OCI-LY1 (cell line): ENCODE measurements around the gene BPIFB3.
"Not testable (repeated sequence)": the region's sequence is repeated elsewhere in the genome, so short reads cannot be mapped to it uniquely, and the experiment has no call there.

Experiments
- H2AFZ ChIP-seq: fragments of 200-600 bp; sonication (generic), shearing (Covaris generic); 2 replicates; pipeline ENCODE4 v1.6.0; 2014; ENCODE audit warnings: antibody characterized with exemption, mild to moderate bottlenecking, low read length
- H3F3A ChIP-seq: fragments of 200-600 bp; sonication (generic), shearing (Covaris generic); 2 replicates; pipeline ENCODE4 v1.6.0; 2014; ENCODE audit warnings: mild to moderate bottlenecking, antibody characterized with exemption, low read length, moderate library complexity; ENCODE audit not compliant: insufficient read depth
- H3K27ac ChIP-seq: fragments of 200-600 bp; sonication (generic); 2 replicates; pipeline ENCODE4 v1.5.1; 2014; ENCODE audit warnings: low read length, mixed run types, mild to moderate bottlenecking, low read depth; ENCODE audit not compliant: poor library complexity, severe bottlenecking
- H3K27me3 ChIP-seq: fragments of 200-600 bp; sonication (generic); 2 replicates; pipeline ENCODE4 v1.6.0; 2014; ENCODE audit warnings: antibody characterized with exemption, mild to moderate bottlenecking, low read length, moderate library complexity; ENCODE audit not compliant: insufficient read depth
- H3K36me3 ChIP-seq: fragments of 200-600 bp; sonication (generic); 2 replicates; pipeline ENCODE4 v1.6.1; 2014; ENCODE audit warnings: mild to moderate bottlenecking, antibody characterized with exemption, low read length, moderate library complexity, mixed read lengths; ENCODE audit not compliant: insufficient read depth
- H3K4me1 ChIP-seq: fragments of 200-600 bp; sonication (generic); 2 replicates; pipeline ENCODE4 v1.5.1; 2014; ENCODE audit warnings: mild to moderate bottlenecking, low read length, moderate library complexity; ENCODE audit not compliant: insufficient read depth, severe bottlenecking
- H3K4me2 ChIP-seq: fragments of 200-600 bp; sonication (generic), shearing (Covaris generic); 2 replicates; pipeline ENCODE4 v1.6.1; 2014; ENCODE audit warnings: low read length
- H3K4me3 ChIP-seq: fragments of 200-600 bp; sonication (generic); 2 replicates; pipeline ENCODE4 v1.5.1; 2014; ENCODE audit warnings: low read length, low read depth, mild to moderate bottlenecking, mixed read lengths; ENCODE audit not compliant: poor library complexity, severe bottlenecking
- H3K79me2 ChIP-seq: fragments of 200-600 bp; shearing (Covaris generic); 2 replicates; pipeline ENCODE4 v1.6.1; 2016; ENCODE audit warnings: mixed run types, low read length, mixed read lengths; ENCODE audit not compliant: insufficient read depth
- H3K9ac ChIP-seq: fragments of 200-600 bp; sonication (generic), shearing (Covaris generic); 2 replicates; pipeline ENCODE4 v1.6.1; 2014; ENCODE audit warnings: mild to moderate bottlenecking, low read length, mixed read lengths
- H3K9me2 ChIP-seq: fragments of 200-600 bp; sonication (generic), shearing (Covaris generic); 2 replicates; pipeline ENCODE4 v1.6.1; 2014; ENCODE audit warnings: low read depth, mild to moderate bottlenecking, low read length, mixed read lengths
- H3K9me3 ChIP-seq: fragments of 200-600 bp; shearing (Covaris generic); 2 replicates; pipeline ENCODE4 v1.6.1; 2014; ENCODE audit warnings: low read length, mixed read lengths
- H4K20me1 ChIP-seq: fragments of 200-600 bp; sonication (generic), shearing (Covaris generic); 2 replicates; pipeline ENCODE4 v1.6.0; 2016; ENCODE audit warnings: mild to moderate bottlenecking, low read length; ENCODE audit not compliant: insufficient read depth
- CTCF ChIP-seq: fragments of 200-600 bp; sonication (generic), shearing (Covaris generic); IDR thresholded peaks from 2 replicates; pipeline ENCODE4 v1.5.1; 2017; ENCODE audit warnings: mild to moderate bottlenecking, antibody characterized with exemption, low read length, moderate library complexity, mixed read lengths
- EZH2 ChIP-seq: fragments of 200-600 bp; sonication (generic), shearing (Covaris generic); IDR thresholded peaks from 2 replicates; pipeline ENCODE4 v1.8.0; 2017; ENCODE audit warnings: borderline replicate concordance, mixed run types, mild to moderate bottlenecking, antibody characterized with exemption, low read length, moderate library complexity, mixed read lengths

The BPIFB3 gene

GRCh38 chr20:33113387-33113908, 59.7 kb downstream of the BPIFB3 start:
- Histone ChIP-seq H3K79me2 (no peaks in the 10 kb centered on the region), H3K9ac (no peak overlapping the region), H3F3A (no peaks in the 10 kb centered on the region), H3K9me2 (no peaks in the 10 kb centered on the region), H3K9me3 (no peaks in the 10 kb centered on the region), H3K4me2 (no peak overlapping the region), H3K36me3 (no peaks in the 10 kb centered on the region), H3K4me1 (no peaks in the 10 kb centered on the region), H3K27ac (no peak overlapping the region), H3K27me3 (0 out of 2 replicates have a peak, but pooled peaks cover 5% of the 10 kb centered on the region), H2AFZ (no peak overlapping the region), H4K20me1 (no peaks in the 10 kb centered on the region), H3K4me3 (no peak overlapping the region)
- TF ChIP-seq EZH2 (no peak), CTCF (no peak)

GRCh38 chr20:33115501-33115900, 61.8 kb downstream of the BPIFB3 start:
- H2AFZ ChIP-seq, H3K9ac ChIP-seq, H3K27me3 ChIP-seq, H3K9me2 ChIP-seq, H3K4me3 ChIP-seq, H3K4me1 ChIP-seq, H4K20me1 ChIP-seq, H3K36me3 ChIP-seq, H3K9me3 ChIP-seq, H3K4me2 ChIP-seq, H3K27ac ChIP-seq, H3F3A ChIP-seq, H3K79me2 ChIP-seq: not testable (repeated sequence)

GRCh38 chr20:33119725-33120720, 66.3 kb downstream of the BPIFB3 start:
- H3K9ac ChIP-seq: no peak overlapping the region
- no peaks in the 10 kb centered on the region for H3K36me3 ChIP-seq
- H3K27me3 ChIP-seq: no peaks in the 10 kb centered on the region
- no peak overlapping the region for H2AFZ ChIP-seq
- no peaks in the 10 kb centered on the region for H4K20me1 ChIP-seq
- H3K9me2 ChIP-seq: no peaks in the 10 kb centered on the region
- H3K4me2 ChIP-seq: no peak overlapping the region
- H3K9me3 ChIP-seq: no peaks in the 10 kb centered on the region
- H3K4me1 ChIP-seq: no peaks in the 10 kb centered on the region
- no peaks in the 10 kb centered on the region for H3K79me2 ChIP-seq
- TF ChIP-seq EZH2: no peak
- no peak for TF ChIP-seq CTCF
- H3K27ac ChIP-seq: no peak overlapping the region
- no peaks in the 10 kb centered on the region for H3F3A ChIP-seq
- no peak overlapping the region for H3K4me3 ChIP-seq
